ENCODE results near the gene HES4. TPM values are rescaled to one million over a fixed set of nuclear protein-coding genes. Genes with fewer than 3 reads are reported as not detected.

HES4 gene
- total RNA-seq, 1 donor from 2014 or later = 37.6 TPM

DNA sequence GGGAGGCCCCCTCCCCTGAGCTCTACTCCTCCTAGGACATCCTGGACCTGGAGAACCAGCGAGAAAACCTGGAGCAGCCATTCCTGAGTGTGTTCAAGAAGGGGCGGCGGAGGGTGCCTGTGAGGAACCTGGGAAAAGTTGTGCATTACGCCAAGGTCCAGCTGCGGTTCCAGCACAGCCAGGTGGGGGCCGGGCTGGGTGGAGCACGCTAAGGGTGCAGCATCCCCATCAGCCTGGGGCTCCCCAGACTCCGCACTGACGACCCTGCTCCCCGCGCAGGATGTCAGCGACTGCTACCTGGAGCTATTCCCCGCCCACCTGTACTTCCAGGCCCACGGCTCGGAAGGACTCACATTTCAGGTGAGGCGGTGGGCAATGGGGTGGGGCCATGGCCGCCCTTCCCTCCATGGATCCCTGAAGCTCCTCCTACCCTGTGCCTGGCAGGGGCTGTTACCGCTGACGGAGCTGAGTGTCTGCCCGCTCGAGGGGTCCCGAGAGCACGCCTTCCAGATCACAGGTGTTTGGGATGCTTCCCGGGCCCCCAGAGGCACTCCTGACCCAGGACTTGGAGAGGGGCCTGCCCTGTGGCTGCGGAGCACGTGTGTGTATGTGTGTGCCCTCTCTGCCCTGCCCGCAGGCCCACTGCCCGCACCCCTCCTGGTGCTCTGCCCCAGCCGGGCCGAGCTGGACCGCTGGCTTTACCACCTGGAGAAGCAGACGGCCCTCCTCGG is 29.5 kb downstream of the HES4 start:
- Mint-ChIP-seq H3K9me3 (no peaks in the 10 kb centered on the region), H3K4me1 (ENCODE audit: unreplicated experiment) (no peaks in the 10 kb centered on the region), H3K36me3 (no peaks in the 10 kb centered on the region), H3K27me3 (peaks cover 26% of the 10 kb centered on the region), H3K27ac (no peak overlapping the region), H3K4me3 (no peak overlapping the region)
- TF ChIP-seq, protein P1, sequence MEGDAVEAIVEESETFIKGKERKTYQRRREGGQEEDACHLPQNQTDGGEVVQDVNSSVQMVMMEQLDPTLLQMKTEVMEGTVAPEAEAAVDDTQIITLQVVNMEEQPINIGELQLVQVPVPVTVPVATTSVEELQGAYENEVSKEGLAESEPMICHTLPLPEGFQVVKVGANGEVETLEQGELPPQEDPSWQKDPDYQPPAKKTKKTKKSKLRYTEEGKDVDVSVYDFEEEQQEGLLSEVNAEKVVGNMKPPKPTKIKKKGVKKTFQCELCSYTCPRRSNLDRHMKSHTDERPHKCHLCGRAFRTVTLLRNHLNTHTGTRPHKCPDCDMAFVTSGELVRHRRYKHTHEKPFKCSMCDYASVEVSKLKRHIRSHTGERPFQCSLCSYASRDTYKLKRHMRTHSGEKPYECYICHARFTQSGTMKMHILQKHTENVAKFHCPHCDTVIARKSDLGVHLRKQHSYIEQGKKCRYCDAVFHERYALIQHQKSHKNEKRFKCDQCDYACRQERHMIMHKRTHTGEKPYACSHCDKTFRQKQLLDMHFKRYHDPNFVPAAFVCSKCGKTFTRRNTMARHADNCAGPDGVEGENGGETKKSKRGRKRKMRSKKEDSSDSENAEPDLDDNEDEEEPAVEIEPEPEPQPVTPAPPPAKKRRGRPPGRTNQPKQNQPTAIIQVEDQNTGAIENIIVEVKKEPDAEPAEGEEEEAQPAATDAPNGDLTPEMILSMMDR (conservative IDR thresholded peaks at IDR 0.05) = no peak
- DNase-seq (ENCODE audit: extremely low spot score, unreplicated experiment) = no peak

DNA sequence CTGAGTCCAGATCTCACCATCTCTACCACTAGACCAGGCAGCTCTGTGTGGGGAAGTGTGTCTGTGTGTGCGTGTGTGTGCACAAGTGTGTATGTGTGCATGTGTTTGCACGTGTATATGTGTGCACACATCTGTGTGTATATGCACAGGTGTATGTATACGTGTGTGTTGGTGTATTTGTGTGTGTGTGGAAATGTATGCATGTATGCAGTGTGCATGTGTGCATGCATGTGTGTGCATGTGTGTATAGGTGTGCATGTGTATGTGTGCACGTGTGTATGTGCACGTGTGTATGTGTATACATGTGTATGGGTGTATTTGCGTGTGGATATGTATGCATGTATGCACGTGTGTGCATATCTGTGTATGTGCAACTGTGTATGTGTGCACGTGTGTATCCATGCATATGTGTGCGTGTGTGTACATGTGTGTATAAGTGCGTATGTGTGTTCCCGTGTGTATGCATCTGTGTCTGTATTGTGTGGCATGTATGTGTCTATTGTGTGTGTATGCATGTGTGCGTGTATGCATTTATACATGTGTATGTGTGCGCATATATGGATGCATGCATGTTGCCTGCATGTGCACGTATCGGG is 30.5 kb downstream of the HES4 start:
- Mint-ChIP-seq H3K36me3 (no peaks in the 10 kb centered on the region), H3K27ac (no peak overlapping the region), H3K4me3 (peak overlapping the region; percentile 13), H3K27me3 (peaks cover 26% of the 10 kb centered on the region), H3K9me3 (no peaks in the 10 kb centered on the region), H3K4me1 (ENCODE audit: unreplicated experiment) (no peaks in the 10 kb centered on the region)
- TF ChIP-seq, protein P1 (conservative IDR thresholded peaks at IDR 0.05) = no peak
- no peak for DNase-seq (ENCODE audit: extremely low spot score, unreplicated experiment)

DNA sequence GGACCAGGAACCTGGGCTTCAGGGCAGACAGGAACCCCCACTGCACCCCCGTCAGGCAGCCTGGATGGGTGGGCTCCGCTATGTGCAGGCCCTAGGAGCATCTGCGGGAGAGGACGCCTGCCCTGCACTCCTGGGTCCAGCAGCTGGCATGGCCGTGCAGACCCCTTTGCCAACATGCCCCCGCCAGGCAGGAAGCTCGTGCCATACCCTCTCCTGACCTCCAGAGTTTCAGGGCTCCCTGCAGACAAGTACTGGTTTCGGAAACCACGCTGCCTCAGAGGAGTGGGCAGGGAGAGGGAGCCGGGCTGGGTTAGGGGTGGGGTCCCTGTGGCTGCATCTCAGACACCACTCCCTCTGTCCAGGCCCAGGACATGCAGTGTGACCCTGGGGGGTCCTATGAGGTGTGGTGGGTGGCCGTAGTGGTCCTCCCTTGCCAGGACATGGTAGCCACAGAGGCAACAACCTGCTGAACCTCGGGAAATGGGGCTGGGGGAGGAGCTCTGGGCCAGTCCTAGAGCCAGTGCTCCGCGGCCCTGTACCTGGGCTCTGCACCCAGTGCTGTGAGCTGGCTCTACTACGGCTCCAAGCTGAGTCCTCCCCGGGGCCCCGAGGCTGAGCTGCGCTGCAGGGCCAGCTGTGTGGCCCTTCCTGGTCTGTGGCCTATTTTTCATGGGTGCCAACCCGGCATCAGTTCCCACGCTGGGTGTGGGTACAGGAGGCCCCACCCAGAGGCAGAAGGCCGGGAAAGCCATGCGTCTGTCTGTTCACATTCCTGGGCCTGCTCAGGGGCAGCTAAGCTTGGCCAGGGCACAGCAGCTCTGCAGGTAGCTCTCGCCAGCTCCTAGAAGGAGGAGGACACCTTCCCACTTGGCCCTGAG is 32.2 kb downstream of the HES4 start:
- Mint-ChIP-seq H3K4me3 (peak overlapping the region; percentile 20), H3K27ac (no peak overlapping the region), H3K36me3 (no peaks in the 10 kb centered on the region), H3K27me3 (peaks cover 26% of the 10 kb centered on the region), H3K9me3 (no peaks in the 10 kb centered on the region), H3K4me1 (ENCODE audit: unreplicated experiment) (no peaks in the 10 kb centered on the region)
- no peak for DNase-seq (ENCODE audit: extremely low spot score, unreplicated experiment)
- TF ChIP-seq, protein P1 (conservative IDR thresholded peaks at IDR 0.05) = no peak

DNA sequence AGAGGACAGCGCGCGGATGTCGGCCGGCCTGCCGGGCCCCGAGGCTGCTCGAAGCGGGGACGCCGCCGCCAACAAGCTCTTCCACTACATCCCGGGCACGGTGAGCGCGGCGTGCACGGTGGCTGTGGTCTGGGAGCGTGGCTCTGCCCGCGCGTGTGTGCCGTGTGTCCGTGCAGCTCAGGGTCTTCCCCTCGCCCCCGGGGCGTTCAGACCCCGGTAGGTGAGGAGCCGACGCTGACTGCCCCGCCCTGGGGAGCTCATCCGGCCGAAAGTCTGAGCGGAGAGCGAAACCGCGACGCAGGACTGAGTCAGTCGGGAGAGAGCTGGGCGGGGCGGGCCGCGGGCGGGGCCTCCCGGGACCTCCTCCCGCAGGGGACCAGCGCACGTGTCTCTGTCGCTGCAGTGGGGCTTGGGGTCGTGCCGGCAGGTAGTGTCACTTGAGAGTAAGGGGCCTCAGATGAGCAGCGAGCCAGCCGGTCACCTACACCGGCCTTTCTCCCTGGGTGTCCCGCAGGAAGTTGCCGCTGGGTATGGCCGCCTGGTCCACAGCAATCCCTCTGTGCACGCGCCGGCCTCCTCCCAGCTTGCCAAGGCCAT is 33.1 kb downstream of the HES4 start:
- H3K36me3 Mint-ChIP-seq = no peaks in the 10 kb centered on the region
- DNase-seq (ENCODE audit: extremely low spot score, unreplicated experiment) = no peak
- TF ChIP-seq, protein P1 (conservative IDR thresholded peaks at IDR 0.05) = no peak
- no peak overlapping the region for H3K27ac Mint-ChIP-seq
- peak overlapping the region; percentile 77 for H3K4me3 Mint-ChIP-seq
- no peaks in the 10 kb centered on the region for H3K9me3 Mint-ChIP-seq
- no peaks in the 10 kb centered on the region for H3K4me1 Mint-ChIP-seq (ENCODE audit: unreplicated experiment)
- peaks cover 26% of the 10 kb centered on the region for H3K27me3 Mint-ChIP-seq

DNA sequence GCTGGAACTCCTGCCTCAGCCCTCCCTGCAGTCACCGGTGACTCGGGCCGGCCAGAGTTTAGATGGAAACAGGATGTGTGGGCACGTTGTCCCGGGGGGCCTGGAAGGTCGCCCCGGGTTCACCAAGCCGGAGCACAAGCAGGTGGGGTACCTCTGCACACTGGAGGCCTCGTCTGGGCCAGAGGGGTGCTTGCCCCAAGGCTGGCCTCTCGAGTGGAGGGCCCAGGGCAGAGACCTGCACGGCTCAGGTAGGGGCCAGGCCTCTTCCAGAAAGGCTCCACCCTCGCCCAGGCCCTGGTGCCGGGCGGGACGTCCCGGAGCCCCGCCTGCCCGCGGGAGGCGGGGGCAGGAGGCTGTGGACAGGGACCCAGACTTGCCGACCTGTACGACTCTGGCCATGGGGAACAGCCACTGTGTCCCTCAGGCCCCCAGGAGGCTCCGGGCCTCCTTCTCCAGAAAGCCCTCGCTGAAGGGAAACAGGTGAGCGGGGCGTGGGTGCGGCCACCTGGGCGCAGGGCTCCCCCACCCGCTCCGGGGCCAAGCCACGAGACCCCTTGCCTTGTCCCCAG is 33.7 kb downstream of the HES4 start, which contains the start of gene PLEKHN1:
Gene PLEKHN1, plus strand, starts transcription at position 348 of the 569 bp plus-strand sequence. Its CDS starts 50 bp downstream, at position 398.
- H3K27me3 Mint-ChIP-seq = peaks cover 26% of the 10 kb centered on the region
- H3K27ac Mint-ChIP-seq = no peak within 1 kb of the TSS
- peak within 1 kb of the TSS; percentile 77 for H3K4me3 Mint-ChIP-seq
- no peaks in the 10 kb centered on the region for H3K36me3 Mint-ChIP-seq
- no peaks in the 10 kb centered on the region for H3K9me3 Mint-ChIP-seq
- H3K4me1 Mint-ChIP-seq (ENCODE audit: unreplicated experiment) = no peaks in the 10 kb centered on the region
- TF ChIP-seq, protein P1 (conservative IDR thresholded peaks at IDR 0.05) = no peak
- no peak for DNase-seq (ENCODE audit: extremely low spot score, unreplicated experiment)

Data from type B pancreatic cell (in vitro differentiated cells).